OCI-LY1 (cell line): ENCODE measurements around the gene PASK.

ENCODE experiments used
- H2AFZ ChIP-seq: fragments of 200-600 bp; sonication (generic), shearing (Covaris generic); 2 replicates; pipeline ENCODE4 v1.6.0; 2014; ENCODE audit warnings: antibody characterized with exemption, mild to moderate bottlenecking, low read length
- H3F3A ChIP-seq: fragments of 200-600 bp; sonication (generic), shearing (Covaris generic); 2 replicates; pipeline ENCODE4 v1.6.0; 2014; ENCODE audit warnings: mild to moderate bottlenecking, antibody characterized with exemption, low read length, moderate library complexity; ENCODE audit not compliant: insufficient read depth
- H3K27ac ChIP-seq: fragments of 200-600 bp; sonication (generic); 2 replicates; pipeline ENCODE4 v1.5.1; 2014; ENCODE audit warnings: low read length, mixed run types, mild to moderate bottlenecking, low read depth; ENCODE audit not compliant: poor library complexity, severe bottlenecking
- H3K27me3 ChIP-seq: fragments of 200-600 bp; sonication (generic); 2 replicates; pipeline ENCODE4 v1.6.0; 2014; ENCODE audit warnings: antibody characterized with exemption, mild to moderate bottlenecking, low read length, moderate library complexity; ENCODE audit not compliant: insufficient read depth
- H3K36me3 ChIP-seq: fragments of 200-600 bp; sonication (generic); 2 replicates; pipeline ENCODE4 v1.6.1; 2014; ENCODE audit warnings: mild to moderate bottlenecking, antibody characterized with exemption, low read length, moderate library complexity, mixed read lengths; ENCODE audit not compliant: insufficient read depth
- H3K4me1 ChIP-seq: fragments of 200-600 bp; sonication (generic); 2 replicates; pipeline ENCODE4 v1.5.1; 2014; ENCODE audit warnings: mild to moderate bottlenecking, low read length, moderate library complexity; ENCODE audit not compliant: insufficient read depth, severe bottlenecking
- H3K4me2 ChIP-seq: fragments of 200-600 bp; sonication (generic), shearing (Covaris generic); 2 replicates; pipeline ENCODE4 v1.6.1; 2014; ENCODE audit warnings: low read length
- H3K4me3 ChIP-seq: fragments of 200-600 bp; sonication (generic); 2 replicates; pipeline ENCODE4 v1.5.1; 2014; ENCODE audit warnings: low read length, low read depth, mild to moderate bottlenecking, mixed read lengths; ENCODE audit not compliant: poor library complexity, severe bottlenecking
- H3K79me2 ChIP-seq: fragments of 200-600 bp; shearing (Covaris generic); 2 replicates; pipeline ENCODE4 v1.6.1; 2016; ENCODE audit warnings: mixed run types, low read length, mixed read lengths; ENCODE audit not compliant: insufficient read depth
- H3K9ac ChIP-seq: fragments of 200-600 bp; sonication (generic), shearing (Covaris generic); 2 replicates; pipeline ENCODE4 v1.6.1; 2014; ENCODE audit warnings: mild to moderate bottlenecking, low read length, mixed read lengths
- H3K9me2 ChIP-seq: fragments of 200-600 bp; sonication (generic), shearing (Covaris generic); 2 replicates; pipeline ENCODE4 v1.6.1; 2014; ENCODE audit warnings: low read depth, mild to moderate bottlenecking, low read length, mixed read lengths
- H3K9me3 ChIP-seq: fragments of 200-600 bp; shearing (Covaris generic); 2 replicates; pipeline ENCODE4 v1.6.1; 2014; ENCODE audit warnings: low read length, mixed read lengths
- H4K20me1 ChIP-seq: fragments of 200-600 bp; sonication (generic), shearing (Covaris generic); 2 replicates; pipeline ENCODE4 v1.6.0; 2016; ENCODE audit warnings: mild to moderate bottlenecking, low read length; ENCODE audit not compliant: insufficient read depth
- EZH2 ChIP-seq: fragments of 200-600 bp; sonication (generic), shearing (Covaris generic); IDR thresholded peaks from 2 replicates; pipeline ENCODE4 v1.8.0; 2017; ENCODE audit warnings: borderline replicate concordance, mixed run types, mild to moderate bottlenecking, antibody characterized with exemption, low read length, moderate library complexity, mixed read lengths
- TF ChIP-seq, protein P1 (sequence below): fragments of 200-600 bp; sonication (generic), shearing (Covaris generic); IDR thresholded peaks from 2 replicates; pipeline ENCODE4 v1.5.1; 2017; ENCODE audit warnings: mild to moderate bottlenecking, antibody characterized with exemption, low read length, moderate library complexity, mixed read lengths

Gene PASK

DNA sequence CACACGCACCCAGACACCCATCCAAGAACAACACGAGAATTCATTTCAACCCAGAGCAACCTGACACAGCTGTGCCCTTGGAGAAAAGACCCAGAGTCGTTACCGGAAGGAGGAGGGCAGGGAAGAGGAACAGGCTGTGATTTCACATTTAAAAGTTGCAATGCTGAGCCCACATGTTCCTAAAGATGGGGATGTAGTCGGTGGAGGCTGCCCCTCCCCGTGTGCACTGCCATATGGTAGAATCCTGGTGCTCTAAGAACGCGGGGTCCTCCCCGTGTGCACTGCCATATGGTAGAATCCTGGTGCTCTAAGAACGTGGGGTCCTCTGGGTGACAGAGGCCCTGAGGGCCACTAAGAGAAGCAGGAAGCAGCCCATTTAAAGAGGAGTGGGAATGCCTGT, 58.1 kb downstream of the PASK start:
- no peaks in the 10 kb centered on the region for H4K20me1 ChIP-seq
- H3K4me1 ChIP-seq: no peaks in the 10 kb centered on the region
- no peak overlapping the region for H3K9ac ChIP-seq
- H3K79me2 ChIP-seq: no peaks in the 10 kb centered on the region
- no peak overlapping the region for H3K4me3 ChIP-seq
- H3F3A ChIP-seq: no peaks in the 10 kb centered on the region
- TF ChIP-seq, protein P1, sequence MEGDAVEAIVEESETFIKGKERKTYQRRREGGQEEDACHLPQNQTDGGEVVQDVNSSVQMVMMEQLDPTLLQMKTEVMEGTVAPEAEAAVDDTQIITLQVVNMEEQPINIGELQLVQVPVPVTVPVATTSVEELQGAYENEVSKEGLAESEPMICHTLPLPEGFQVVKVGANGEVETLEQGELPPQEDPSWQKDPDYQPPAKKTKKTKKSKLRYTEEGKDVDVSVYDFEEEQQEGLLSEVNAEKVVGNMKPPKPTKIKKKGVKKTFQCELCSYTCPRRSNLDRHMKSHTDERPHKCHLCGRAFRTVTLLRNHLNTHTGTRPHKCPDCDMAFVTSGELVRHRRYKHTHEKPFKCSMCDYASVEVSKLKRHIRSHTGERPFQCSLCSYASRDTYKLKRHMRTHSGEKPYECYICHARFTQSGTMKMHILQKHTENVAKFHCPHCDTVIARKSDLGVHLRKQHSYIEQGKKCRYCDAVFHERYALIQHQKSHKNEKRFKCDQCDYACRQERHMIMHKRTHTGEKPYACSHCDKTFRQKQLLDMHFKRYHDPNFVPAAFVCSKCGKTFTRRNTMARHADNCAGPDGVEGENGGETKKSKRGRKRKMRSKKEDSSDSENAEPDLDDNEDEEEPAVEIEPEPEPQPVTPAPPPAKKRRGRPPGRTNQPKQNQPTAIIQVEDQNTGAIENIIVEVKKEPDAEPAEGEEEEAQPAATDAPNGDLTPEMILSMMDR: no peak
- no peak for TF ChIP-seq EZH2
- H3K4me2 ChIP-seq: no peak overlapping the region
- H3K36me3 ChIP-seq: peaks cover 90% of the 10 kb centered on the region
- no peaks in the 10 kb centered on the region for H3K27me3 ChIP-seq
- no peaks in the 10 kb centered on the region for H3K9me2 ChIP-seq
- H2AFZ ChIP-seq: no peak overlapping the region
- no peaks in the 10 kb centered on the region for H3K9me3 ChIP-seq
- H3K27ac ChIP-seq: no peak overlapping the region

DNA sequence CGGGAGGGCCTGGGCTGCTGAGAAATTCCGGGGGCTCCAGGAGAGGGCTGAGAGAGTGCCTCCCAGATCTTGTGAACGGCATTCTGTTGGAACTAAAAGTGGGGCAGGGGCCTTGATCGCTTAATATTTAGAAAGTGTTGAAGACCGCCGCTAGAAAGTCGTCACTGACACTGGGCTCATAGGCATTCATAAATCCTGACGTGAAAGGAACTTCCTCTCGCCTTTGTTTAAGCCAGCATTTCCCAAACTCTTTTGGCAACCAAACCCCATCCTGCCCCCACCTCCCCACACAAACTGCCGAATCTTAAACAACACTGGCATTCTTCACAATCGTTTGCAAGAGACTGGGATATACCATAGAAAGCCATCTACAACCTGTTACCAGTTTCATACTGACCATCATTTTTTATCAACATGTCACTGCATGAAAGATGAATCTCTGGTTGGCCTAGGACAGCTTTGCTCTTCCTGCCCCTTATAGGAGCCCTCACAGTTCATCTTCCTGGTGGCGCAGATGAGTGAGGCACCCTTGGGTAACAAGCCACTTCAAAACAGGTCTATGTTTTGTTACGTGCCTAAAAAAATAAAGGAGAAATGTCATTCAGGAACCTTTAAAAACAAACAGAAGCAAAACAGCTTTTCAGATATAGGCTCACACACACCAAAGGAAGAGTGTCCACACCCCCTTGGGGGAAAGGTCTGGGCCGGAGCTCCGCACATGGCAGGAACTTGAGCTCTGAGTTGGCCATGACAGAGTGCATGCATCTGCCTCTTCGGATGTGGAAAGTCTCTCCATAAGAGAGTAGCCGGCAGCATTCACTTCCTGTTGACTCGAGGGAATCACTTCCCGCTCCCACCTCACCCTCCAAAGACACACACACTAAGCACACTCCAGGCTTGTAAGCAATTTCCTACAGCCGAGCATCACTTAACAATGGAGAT, 60.2 kb downstream of the PASK start:
- H3K36me3 ChIP-seq: peaks cover 71% of the 10 kb centered on the region
- TF ChIP-seq EZH2: no peak
- TF ChIP-seq, protein P1: no peak

DNA sequence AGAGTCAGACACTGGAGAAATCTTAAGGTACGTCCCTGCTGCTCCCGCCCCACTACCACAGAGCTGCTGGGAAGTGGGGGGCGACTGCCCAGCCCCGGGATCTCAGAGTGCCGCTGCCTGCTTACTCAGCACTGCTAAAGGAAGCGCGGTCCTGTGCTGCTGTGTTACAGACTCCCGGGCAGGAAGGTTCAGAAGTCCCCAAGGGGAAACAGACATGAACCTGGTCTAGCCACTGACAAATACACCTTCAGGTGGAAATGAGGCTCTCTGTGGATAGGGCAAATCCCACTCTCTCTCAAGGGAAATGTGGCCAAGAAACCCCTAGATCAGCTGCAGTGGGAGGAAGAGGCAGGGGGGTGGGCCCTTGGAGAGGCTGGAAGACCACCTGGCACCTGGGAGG, 60.9 kb downstream of the PASK start:
- H3K9ac ChIP-seq: no peak overlapping the region
- no peak overlapping the region for H3K27ac ChIP-seq
- H3K4me2 ChIP-seq: no peak overlapping the region
- no peaks in the 10 kb centered on the region for H3K27me3 ChIP-seq
- no peak overlapping the region for H3K4me3 ChIP-seq
- H3F3A ChIP-seq: no peaks in the 10 kb centered on the region
- no peak overlapping the region for H2AFZ ChIP-seq
- no peaks in the 10 kb centered on the region for H3K9me3 ChIP-seq
- TF ChIP-seq, protein P1: no peak
- TF ChIP-seq EZH2: no peak
- H4K20me1 ChIP-seq: no peaks in the 10 kb centered on the region
- no peaks in the 10 kb centered on the region for H3K4me1 ChIP-seq
- H3K9me2 ChIP-seq: no peaks in the 10 kb centered on the region
- peaks cover 64% of the 10 kb centered on the region for H3K36me3 ChIP-seq
- no peaks in the 10 kb centered on the region for H3K79me2 ChIP-seq

More for the DNA sequence above, 60.2 kb downstream of the PASK start:
- no peaks in the 10 kb centered on the region for H4K20me1 ChIP-seq
- H3K9me3 ChIP-seq: no peaks in the 10 kb centered on the region
- no peaks in the 10 kb centered on the region for H3K79me2 ChIP-seq
- no peak overlapping the region for H3K27ac ChIP-seq
- H3F3A ChIP-seq: no peaks in the 10 kb centered on the region
- no peak overlapping the region for H3K4me2 ChIP-seq
- H3K4me1 ChIP-seq: no peaks in the 10 kb centered on the region
- no peaks in the 10 kb centered on the region for H3K9me2 ChIP-seq
- no peak overlapping the region for H3K4me3 ChIP-seq
- H3K9ac ChIP-seq: no peak overlapping the region
- H3K27me3 ChIP-seq: no peaks in the 10 kb centered on the region
- H2AFZ ChIP-seq: no peak overlapping the region
